ENCODE results near the gene KLHDC9. TPM values are rescaled to one million over a fixed set of nuclear protein-coding genes. Genes with fewer than 3 reads are reported as not detected.

The KLHDC9 gene
- total RNA-seq, 6 donors from 2014 or later: 6.5 to 12.3 (median 7.4) TPM; not detected in 1

DNA sequence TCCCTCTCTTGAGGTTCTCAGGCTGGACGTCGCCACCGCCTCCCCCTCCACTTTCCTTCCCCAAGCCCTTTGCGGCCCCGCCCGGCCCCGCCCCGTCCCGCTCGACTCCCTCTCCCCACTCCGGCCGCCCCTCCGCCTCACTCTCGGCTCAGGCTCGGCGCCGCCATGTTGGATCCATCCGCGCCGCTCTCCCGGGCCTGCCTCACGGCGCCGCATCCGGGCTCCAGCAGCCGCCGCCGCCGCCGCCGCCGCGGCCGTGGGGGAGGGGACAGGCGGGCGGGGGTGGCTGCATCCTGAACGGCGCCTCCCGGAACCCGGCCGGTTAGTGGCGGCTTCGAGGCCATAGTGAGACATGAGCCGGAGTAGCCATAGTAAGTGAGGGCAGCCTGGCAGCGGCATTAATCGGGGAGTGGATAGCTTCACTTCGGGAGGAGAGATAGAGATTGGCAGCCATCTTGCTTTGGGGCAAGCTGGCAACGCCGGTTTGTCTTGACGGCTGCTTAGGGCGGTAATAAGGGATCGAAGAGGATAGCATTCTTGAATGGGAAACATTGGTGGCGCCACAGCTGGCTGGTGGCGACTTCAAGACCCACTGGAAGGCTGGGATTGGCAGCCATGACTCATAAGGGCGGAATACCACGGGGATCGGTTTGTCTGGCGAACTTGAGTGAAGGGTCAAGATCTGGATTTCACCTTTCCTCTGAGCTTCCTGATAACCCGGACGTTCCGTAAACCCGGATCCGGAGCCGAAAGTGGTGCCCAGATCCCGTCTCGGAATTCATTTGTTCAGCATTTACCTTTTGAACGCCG lies 34.5 kb downstream of the KLHDC9 start, which contains the start of gene DEDD:
DEDD (minus strand) TSS at position 258 of the 810 bp plus-strand sequence. CDS start 8,205 bp downstream, outside the sequence.
- 0% methylated on average over 15 to 40 of the region's 68 CpGs for WGBS, 2 donors

DNA sequence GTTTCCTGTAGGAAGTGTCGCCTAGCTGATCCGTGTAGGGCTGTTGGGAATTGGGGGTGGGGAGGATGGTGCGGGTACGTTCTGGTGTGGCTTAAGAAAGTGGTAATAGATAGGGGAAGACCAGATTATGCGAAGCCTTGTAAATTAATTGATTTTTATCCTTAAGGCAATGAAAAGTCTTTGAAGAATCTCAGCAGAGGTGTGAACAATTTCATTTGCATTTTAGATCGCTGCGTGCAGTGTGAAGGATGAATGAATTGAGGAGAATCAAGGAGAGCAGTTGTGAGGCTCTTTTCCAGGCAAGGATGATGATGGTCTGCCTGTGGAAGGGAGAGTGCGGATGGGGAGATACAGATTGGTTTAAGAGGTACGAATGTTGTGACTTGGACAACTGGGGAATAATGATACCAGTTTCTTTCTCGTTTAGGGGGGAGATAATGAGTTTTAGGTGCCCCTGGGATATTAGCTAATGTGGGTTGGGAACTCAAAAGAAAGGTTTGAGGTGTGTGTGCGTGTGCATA lies 35.1 kb downstream of the KLHDC9 start:
- ATAC-seq (ENCODE audit: low FRiP score in 2 of 2): no peak
- TF ChIP-seq POLR2A (IDR thresholded peaks at IDR 0.05): no peak
- peak in 1 of 4 donors; percentile 51 for TF ChIP-seq EP300 (IDR thresholded peaks at IDR 0.05)
- TF ChIP-seq, protein P1, sequence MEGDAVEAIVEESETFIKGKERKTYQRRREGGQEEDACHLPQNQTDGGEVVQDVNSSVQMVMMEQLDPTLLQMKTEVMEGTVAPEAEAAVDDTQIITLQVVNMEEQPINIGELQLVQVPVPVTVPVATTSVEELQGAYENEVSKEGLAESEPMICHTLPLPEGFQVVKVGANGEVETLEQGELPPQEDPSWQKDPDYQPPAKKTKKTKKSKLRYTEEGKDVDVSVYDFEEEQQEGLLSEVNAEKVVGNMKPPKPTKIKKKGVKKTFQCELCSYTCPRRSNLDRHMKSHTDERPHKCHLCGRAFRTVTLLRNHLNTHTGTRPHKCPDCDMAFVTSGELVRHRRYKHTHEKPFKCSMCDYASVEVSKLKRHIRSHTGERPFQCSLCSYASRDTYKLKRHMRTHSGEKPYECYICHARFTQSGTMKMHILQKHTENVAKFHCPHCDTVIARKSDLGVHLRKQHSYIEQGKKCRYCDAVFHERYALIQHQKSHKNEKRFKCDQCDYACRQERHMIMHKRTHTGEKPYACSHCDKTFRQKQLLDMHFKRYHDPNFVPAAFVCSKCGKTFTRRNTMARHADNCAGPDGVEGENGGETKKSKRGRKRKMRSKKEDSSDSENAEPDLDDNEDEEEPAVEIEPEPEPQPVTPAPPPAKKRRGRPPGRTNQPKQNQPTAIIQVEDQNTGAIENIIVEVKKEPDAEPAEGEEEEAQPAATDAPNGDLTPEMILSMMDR (IDR thresholded peaks at IDR 0.05): no peak
- TF ChIP-seq POLR2AphosphoS5 (IDR thresholded peaks at IDR 0.05): peak in 1 of 2 donors; percentile 76
- H3K36me3 ChIP-seq: peaks cover 4 to 19% (median 10%) of the 10 kb centered on the region in 4 donors
- WGBS, 2 donors: 6 to 8% methylated on average over 11 of the region's 11 CpGs
- no peak for DNase-seq
- H3K9me3 ChIP-seq: no peaks in the 10 kb centered on the region
- H3K4me1 ChIP-seq: peaks cover 37 to 60% (median 44%) of the 10 kb centered on the region in 4 donors
- H3K27me3 ChIP-seq: no peaks in the 10 kb centered on the region
- H3K27ac ChIP-seq: peak overlapping the region; percentile 97 to 100 (median 98)
- H3K4me3 ChIP-seq: peak overlapping the region; percentile 44 to 88 (median 70)

More for the DNA sequence above, 34.5 kb downstream of the KLHDC9 start, which contains the start of gene DEDD:
- peak within 1 kb of the TSS; percentile 97 to 100 (median 98) for H3K27ac ChIP-seq
- ATAC-seq (ENCODE audit: low FRiP score in 2 of 2) (peak; percentile 96), DNase-seq (peak; percentile 96)
- peak in 2 of 4 donors; percentile 18 to 93 for TF ChIP-seq EP300 (IDR thresholded peaks at IDR 0.05)
- TF ChIP-seq, protein P1 (IDR thresholded peaks at IDR 0.05): peak in 1 of 6 experiments; percentile 19
- TF ChIP-seq POLR2A (IDR thresholded peaks at IDR 0.05): peak in 3 of 4 donors; percentile 34 to 70 (median 55)
- TF ChIP-seq POLR2AphosphoS5 (IDR thresholded peaks at IDR 0.05): peak; percentile 13 to 34
- H3K4me3 ChIP-seq: peak within 1 kb of the TSS; percentile 65 to 88 (median 78)
- no peaks in the 10 kb centered on the region for H3K27me3 ChIP-seq
- H3K9me3 ChIP-seq: no peaks in the 10 kb centered on the region
- peaks cover 6 to 25% (median 11%) of the 10 kb centered on the region in 4 donors for H3K36me3 ChIP-seq
- peaks cover 37 to 60% (median 47%) of the 10 kb centered on the region in 4 donors for H3K4me1 ChIP-seq

DNA sequence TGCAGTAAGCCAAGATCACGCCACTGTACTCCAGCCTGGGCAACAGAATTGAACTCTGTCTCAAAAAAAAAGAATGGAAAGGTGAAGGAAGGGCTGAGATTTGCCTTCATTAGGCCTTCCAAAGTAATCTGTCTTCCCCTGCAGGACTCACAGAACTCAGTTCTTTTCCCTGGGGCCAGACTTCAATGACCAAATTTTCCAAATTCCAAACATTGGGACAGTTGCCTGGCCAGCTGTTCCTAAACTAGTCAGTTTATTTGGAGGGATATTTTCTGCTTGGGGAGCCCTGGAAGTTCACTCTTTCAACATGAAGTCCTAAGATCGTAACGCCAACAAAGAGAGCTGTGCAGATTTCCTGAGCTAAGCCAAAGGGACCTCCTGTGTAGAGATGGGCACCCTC lies 39.7 kb downstream of the KLHDC9 start:
- Histone ChIP-seq H3K27ac (peak overlapping the region in 2 of 4 donors; percentile 22 to 57), H3K4me3 (no peak overlapping the region), H3K9me3 (no peaks in the 10 kb centered on the region), H3K27me3 (no peaks in the 10 kb centered on the region), H3K36me3 (peaks cover 0 to 6% (median 0%) of the 10 kb centered on the region in 4 donors), H3K4me1 (peaks cover 18 to 33% (median 27%) of the 10 kb centered on the region in 4 donors)
- ATAC-seq (ENCODE audit: low FRiP score in 2 of 2) (no peak), DNase-seq (no peak)
- TF ChIP-seq POLR2AphosphoS5 (IDR thresholded peaks at IDR 0.05) (no peak), POLR2A (IDR thresholded peaks at IDR 0.05) (no peak), EP300 (IDR thresholded peaks at IDR 0.05) (no peak)
- TF ChIP-seq, protein P1 (IDR thresholded peaks at IDR 0.05): no peak
- WGBS, 2 donors: 73% methylated on average over 3 of the region's 3 CpGs

DNA sequence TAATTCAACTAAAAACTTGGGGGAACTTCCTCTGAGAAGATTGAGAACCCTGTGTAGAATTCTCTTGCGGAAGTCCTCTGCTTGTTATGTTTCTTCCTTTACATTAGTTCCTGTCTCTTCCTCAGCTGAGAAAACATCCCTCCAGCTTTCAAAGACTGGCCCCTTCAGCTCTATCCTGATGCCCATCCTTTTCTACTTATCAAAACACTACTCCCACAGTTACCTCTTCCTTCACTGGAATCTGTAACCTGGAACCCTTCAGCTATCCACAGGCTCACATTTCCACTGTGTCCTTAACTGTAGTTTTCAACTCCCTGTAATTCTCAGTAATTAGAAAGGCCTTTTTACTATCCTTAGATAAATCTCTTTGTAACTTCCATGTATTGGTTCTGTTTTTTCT lies 40.3 kb downstream of the KLHDC9 start:
- Histone ChIP-seq H3K4me3 (no peak overlapping the region), H3K27ac (peak overlapping the region in 2 of 4 donors; percentile 14 to 57), H3K9me3 (no peaks in the 10 kb centered on the region), H3K27me3 (no peaks in the 10 kb centered on the region), H3K4me1 (peaks cover 16 to 32% (median 25%) of the 10 kb centered on the region in 4 donors), H3K36me3 (peaks cover 0 to 6% (median 0%) of the 10 kb centered on the region in 4 donors)
- TF ChIP-seq POLR2AphosphoS5 (IDR thresholded peaks at IDR 0.05): no peak
- TF ChIP-seq, protein P1 (IDR thresholded peaks at IDR 0.05): no peak
- TF ChIP-seq EP300 (IDR thresholded peaks at IDR 0.05): no peak
- ATAC-seq (ENCODE audit: low FRiP score in 2 of 2) (no peak), DNase-seq (no peak)
- whole genome bisulfite sequencing, 2 donors: 68 to 74% methylated on average over 1 of the region's 1 CpG
